HG03159 (cell line): ENCODE measurements around the gene C20orf204.
"Not testable (repeated sequence)": the region's sequence is repeated elsewhere in the genome, so short reads cannot be mapped to it uniquely, and the experiment has no call there.

Experiments used
- ATAC-seq: cut with Tn5 transposase; IDR thresholded peaks from one replicate; pipeline ENCODE4 v1.9.1; 2021; ENCODE audit warnings: mild to moderate bottlenecking, moderate library complexity; ENCODE audit not compliant: unreplicated experiment

Gene C20orf204

GRCh38 chr20:64035933-64036345 is at the start of gene C20orf204:
Gene C20orf204 (plus strand): TSS chr20:64036182. CDS start chr20:64036324, 142 bp downstream.
- no peak for ATAC-seq

GRCh38 chr20:64000906-64001305 is 35.1 kb upstream of the C20orf204 start:
- no peak for ATAC-seq

GRCh38 chr20:64001607-64002011 is 34.4 kb upstream of the C20orf204 start:
- no peak for ATAC-seq

GRCh38 chr20:64003960-64004725 is 31.8 kb upstream of the C20orf204 start:
- no peak for ATAC-seq

- no peak for ATAC-seq
These were observed 30.6 kb upstream of the C20orf204 start for GRCh38 chr20:64005394-64005793.

GRCh38 chr20:64006490-64006889 is 29.5 kb upstream of the C20orf204 start:
- ATAC-seq: no peak

GRCh38 chr20:64006902-64007301 is 29.1 kb upstream of the C20orf204 start:
- ATAC-seq: no peak

GRCh38 chr20:64009811-64010387 is 26.1 kb upstream of the C20orf204 start:
- no peak for ATAC-seq

GRCh38 chr20:64010711-64011237 is 25.2 kb upstream of the C20orf204 start:
- no peak for ATAC-seq

- no peak for ATAC-seq
These were observed 24.6 kb upstream of the C20orf204 start for GRCh38 chr20:64011366-64011779.

GRCh38 chr20:64012385-64013154 is 23.4 kb upstream of the C20orf204 start:
- not testable (repeated sequence) for ATAC-seq

- no peak for ATAC-seq
These were observed 20.3 kb upstream of the C20orf204 start for GRCh38 chr20:64015635-64016034.

GRCh38 chr20:64021124-64021975 is 14.6 kb upstream of the C20orf204 start:
- no peak for ATAC-seq

- ATAC-seq: no peak
These were observed 13.2 kb upstream of the C20orf204 start for GRCh38 chr20:64022671-64023360.

- no peak for ATAC-seq
These were observed 12.4 kb upstream of the C20orf204 start for GRCh38 chr20:64023361-64024140.

GRCh38 chr20:64024141-64024990 is 11.6 kb upstream of the C20orf204 start:
- no peak for ATAC-seq

- ATAC-seq: no peak
These were observed 10.7 kb upstream of the C20orf204 start for GRCh38 chr20:64025101-64025825.
